ENCODE results near the gene PAPPA2.

Gene PAPPA2

DNA sequence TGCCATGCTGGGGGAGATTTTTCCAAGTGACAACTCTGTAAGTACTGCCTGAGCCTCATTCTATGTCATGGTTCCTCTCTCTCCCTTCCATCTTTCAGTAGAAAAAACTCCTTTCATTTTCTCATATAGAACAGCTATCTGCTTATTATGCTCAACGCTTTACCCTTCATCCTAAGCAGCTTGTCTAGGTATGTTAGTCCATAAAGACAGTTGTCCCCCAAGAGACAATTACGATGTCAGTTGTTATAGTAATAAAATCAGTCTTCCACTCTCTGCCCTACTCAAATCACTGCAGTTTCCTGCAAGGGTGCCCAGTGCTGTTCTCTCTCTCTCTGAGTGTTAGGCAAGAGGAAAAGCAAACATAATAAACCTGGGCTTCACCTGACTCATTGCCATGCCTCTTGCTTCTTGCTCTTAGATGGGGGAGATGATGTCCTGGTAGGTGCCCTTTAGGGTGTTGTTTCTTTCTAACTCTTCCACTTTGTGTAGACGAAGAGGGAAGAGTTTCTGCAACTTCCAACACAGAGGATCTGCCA is 59.4 kb downstream of the PAPPA2 start:
- ATAC-seq (replicated peaks) (no peak), DNase-seq (no peak)
- no peak overlapping the region for H3K4me3 Mint-ChIP-seq
- H3K27ac Mint-ChIP-seq: no peak overlapping the region
- no peaks in the 10 kb centered on the region for H3K4me1 Mint-ChIP-seq
- no peaks in the 10 kb centered on the region for H3K36me3 Mint-ChIP-seq
- H3K27me3 Mint-ChIP-seq: peaks cover 4% of the 10 kb centered on the region in 2 donors
- H3K9me3 Mint-ChIP-seq: peaks cover 0 to 3% of the 10 kb centered on the region in 2 donors

- DNase-seq: no peak
- H3K27me3 Mint-ChIP-seq: peaks cover 0 to 3% of the 10 kb centered on the region in 2 donors
- no peaks in the 10 kb centered on the region for H3K36me3 Mint-ChIP-seq
- peaks cover 0 to 2% of the 10 kb centered on the region in 2 donors for H3K9me3 Mint-ChIP-seq
- no peak overlapping the region for H3K4me3 Mint-ChIP-seq
- no peak for ATAC-seq (replicated peaks)
- no peak overlapping the region for H3K27ac Mint-ChIP-seq
- H3K4me1 Mint-ChIP-seq: no peaks in the 10 kb centered on the region
Measured at GRCh38 chr1:176529395-176530090, 66.6 kb downstream of the PAPPA2 start.

DNA sequence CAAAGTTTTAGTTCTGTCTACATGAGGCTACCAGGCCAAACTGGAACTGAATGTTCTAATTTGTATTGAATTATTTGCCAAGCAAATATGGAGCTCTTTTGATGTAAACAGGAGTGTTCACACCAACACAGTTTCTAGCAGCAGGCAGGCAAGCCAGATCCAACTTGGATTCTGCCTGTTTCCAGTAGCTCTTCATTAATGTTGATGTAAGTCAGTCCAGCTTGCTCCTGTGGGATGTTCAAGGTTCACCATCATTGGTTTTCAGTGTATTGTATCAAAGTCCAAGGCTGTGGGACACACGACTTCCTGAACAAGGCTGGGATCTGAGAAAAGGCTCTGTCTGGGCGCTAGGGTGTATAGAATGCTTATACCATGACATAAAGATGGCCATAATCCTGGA is 68.1 kb downstream of the PAPPA2 start:
- Mint-ChIP-seq H3K27ac (no peak overlapping the region), H3K4me1 (no peaks in the 10 kb centered on the region), H3K36me3 (no peaks in the 10 kb centered on the region), H3K9me3 (peaks cover 3% of the 10 kb centered on the region in 2 donors), H3K4me3 (no peak overlapping the region), H3K27me3 (peaks cover 3 to 4% of the 10 kb centered on the region in 2 donors)
- no peak for ATAC-seq (replicated peaks)
- DNase-seq: no peak

- H3K27ac Mint-ChIP-seq: no peak overlapping the region
Measured at GRCh38 chr1:176531921-176532897, 69.2 kb downstream of the PAPPA2 start.

GRCh38 chr1:176533020-176533419 is 70.0 kb downstream of the PAPPA2 start:
- Mint-ChIP-seq H3K4me3 (no peak overlapping the region), H3K27ac (no peak overlapping the region), H3K4me1 (no peaks in the 10 kb centered on the region), H3K9me3 (peaks cover 3% of the 10 kb centered on the region in 2 donors), H3K27me3 (peaks cover 3 to 4% of the 10 kb centered on the region in 2 donors), H3K36me3 (no peaks in the 10 kb centered on the region)
- no peak for ATAC-seq (replicated peaks)
- no peak for DNase-seq

More at GRCh38 chr1:176531921-176532897, 69.2 kb downstream of the PAPPA2 start:
- H3K4me3 Mint-ChIP-seq: no peak overlapping the region
- DNase-seq (no peak), ATAC-seq (replicated peaks) (no peak)
- no peaks in the 10 kb centered on the region for H3K4me1 Mint-ChIP-seq
- H3K36me3 Mint-ChIP-seq: no peaks in the 10 kb centered on the region
- H3K9me3 Mint-ChIP-seq: peaks cover 3% of the 10 kb centered on the region in 2 donors
- H3K27me3 Mint-ChIP-seq: peaks cover 3 to 4% of the 10 kb centered on the region in 2 donors

DNA sequence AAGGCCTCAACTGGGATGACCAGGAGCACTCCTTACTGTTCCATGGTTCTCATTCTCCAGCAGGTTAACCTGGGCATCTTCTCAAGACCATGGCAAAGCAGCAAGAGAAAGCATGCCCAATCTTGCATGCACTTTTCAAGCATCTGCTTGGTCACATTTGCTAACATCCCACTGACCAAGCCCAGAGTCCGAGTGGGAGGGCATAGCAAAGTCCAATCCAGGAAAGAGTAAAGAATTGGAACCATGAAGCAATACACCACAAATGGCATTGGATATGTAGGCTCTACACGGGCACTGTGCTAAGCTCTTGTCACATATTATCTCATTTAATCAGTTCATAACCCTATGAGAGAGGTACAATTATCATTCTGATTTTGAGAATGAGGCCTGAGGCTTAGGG is 73.6 kb downstream of the PAPPA2 start:
- no peak for DNase-seq
- Mint-ChIP-seq H3K4me1 (no peaks in the 10 kb centered on the region), H3K27me3 (peaks cover 3 to 4% of the 10 kb centered on the region in 2 donors), H3K4me3 (no peak overlapping the region), H3K9me3 (peaks cover 2 to 3% of the 10 kb centered on the region in 2 donors), H3K27ac (no peak overlapping the region), H3K36me3 (no peaks in the 10 kb centered on the region)
- no peak for ATAC-seq (replicated peaks)

DNA sequence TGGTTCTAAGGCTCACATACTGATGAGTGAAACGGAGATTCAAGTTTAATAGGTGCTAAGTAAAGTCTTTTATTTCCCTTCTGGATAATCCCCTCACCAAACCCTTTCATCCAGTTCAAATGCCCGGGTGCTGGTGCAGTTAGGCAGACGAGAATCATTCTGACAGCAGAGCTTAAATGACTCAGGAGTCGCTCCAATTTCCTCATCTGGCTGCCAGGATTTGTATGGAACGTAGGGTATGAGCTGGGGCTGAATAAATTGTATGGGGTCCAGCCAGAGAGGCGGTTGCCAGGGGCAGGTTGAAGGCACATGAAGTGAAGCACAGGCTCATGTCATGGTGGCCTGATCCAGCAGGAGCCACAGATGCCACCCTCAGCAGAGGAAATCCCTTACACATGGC is 76.0 kb downstream of the PAPPA2 start:
- Mint-ChIP-seq H3K9me3 (peaks cover 2 to 6% of the 10 kb centered on the region in 2 donors), H3K27me3 (peaks cover 0 to 4% of the 10 kb centered on the region in 2 donors), H3K36me3 (no peaks in the 10 kb centered on the region), H3K4me3 (no peak overlapping the region), H3K4me1 (no peaks in the 10 kb centered on the region), H3K27ac (no peak overlapping the region)
- no peak for DNase-seq
- ATAC-seq (replicated peaks): no peak

- Mint-ChIP-seq H3K4me1 (no peaks in the 10 kb centered on the region), H3K4me3 (no peak overlapping the region), H3K27ac (no peak overlapping the region), H3K9me3 (peaks cover 0 to 3% of the 10 kb centered on the region in 2 donors), H3K36me3 (no peaks in the 10 kb centered on the region), H3K27me3 (no peaks in the 10 kb centered on the region)
- ATAC-seq (replicated peaks) (no peak), DNase-seq (no peak)
Measured at GRCh38 chr1:176540428-176540827, 77.5 kb downstream of the PAPPA2 start.

- no peak overlapping the region for H3K4me3 Mint-ChIP-seq
- H3K4me1 Mint-ChIP-seq: no peaks in the 10 kb centered on the region
- no peak overlapping the region for H3K27ac Mint-ChIP-seq
- H3K9me3 Mint-ChIP-seq: peaks cover 0 to 3% of the 10 kb centered on the region in 2 donors
- DNase-seq: no peak
- no peak for ATAC-seq (replicated peaks)
- no peaks in the 10 kb centered on the region for H3K27me3 Mint-ChIP-seq
- no peaks in the 10 kb centered on the region for H3K36me3 Mint-ChIP-seq
Measured at GRCh38 chr1:176541663-176542062, 78.7 kb downstream of the PAPPA2 start.

GRCh38 chr1:176542352-176542751 is 79.4 kb downstream of the PAPPA2 start:
- Mint-ChIP-seq H3K4me3 (no peak overlapping the region), H3K9me3 (peaks cover 0 to 3% of the 10 kb centered on the region in 2 donors), H3K36me3 (no peaks in the 10 kb centered on the region), H3K27me3 (peaks cover 0 to 2% of the 10 kb centered on the region in 2 donors), H3K4me1 (no peaks in the 10 kb centered on the region), H3K27ac (no peak overlapping the region)
- no peak for ATAC-seq (replicated peaks)
- no peak for DNase-seq

DNA sequence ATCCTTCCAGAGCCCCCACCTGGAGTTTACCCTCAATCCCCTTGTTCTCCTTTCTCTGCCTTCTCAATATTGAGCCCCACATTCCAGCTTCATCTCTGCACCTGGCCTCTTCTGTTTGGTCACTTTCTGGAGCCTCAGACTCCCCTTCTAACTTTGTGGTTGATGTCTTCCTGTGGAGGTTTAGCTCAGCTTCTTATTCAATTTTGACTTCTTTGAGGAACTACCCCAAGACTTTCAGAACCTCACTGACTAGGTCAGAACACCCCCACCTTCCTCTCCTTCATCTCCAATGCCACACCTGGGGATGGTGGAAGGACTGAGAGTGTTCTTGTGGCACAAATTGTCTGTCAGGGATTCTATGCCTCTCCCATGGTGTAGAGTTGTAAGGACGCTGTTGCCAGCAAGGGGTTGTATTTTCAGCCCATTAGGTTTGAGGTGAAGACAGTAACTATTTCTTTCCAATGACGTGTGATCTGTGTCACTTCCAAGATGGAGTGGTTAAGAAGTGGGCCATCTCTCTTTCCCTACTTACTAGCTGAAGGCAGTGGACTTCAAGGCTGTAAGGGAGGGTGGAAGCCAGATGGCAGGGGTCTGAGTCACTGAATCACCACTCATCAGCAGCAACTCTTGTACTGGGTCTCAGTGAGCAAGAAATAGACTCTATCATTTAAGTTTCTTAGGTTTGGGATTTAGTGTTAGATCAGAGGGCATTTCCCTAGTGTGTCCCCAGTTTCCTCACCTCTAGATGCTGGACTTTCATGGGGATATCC is 80.6 kb downstream of the PAPPA2 start:
- Mint-ChIP-seq H3K4me1 (no peaks in the 10 kb centered on the region), H3K36me3 (no peaks in the 10 kb centered on the region), H3K27ac (no peak overlapping the region), H3K9me3 (peaks cover 0 to 6% of the 10 kb centered on the region in 2 donors), H3K27me3 (peaks cover 6 to 8% of the 10 kb centered on the region in 2 donors), H3K4me3 (no peak overlapping the region)
- ATAC-seq (replicated peaks): no peak
- DNase-seq: no peak

DNA sequence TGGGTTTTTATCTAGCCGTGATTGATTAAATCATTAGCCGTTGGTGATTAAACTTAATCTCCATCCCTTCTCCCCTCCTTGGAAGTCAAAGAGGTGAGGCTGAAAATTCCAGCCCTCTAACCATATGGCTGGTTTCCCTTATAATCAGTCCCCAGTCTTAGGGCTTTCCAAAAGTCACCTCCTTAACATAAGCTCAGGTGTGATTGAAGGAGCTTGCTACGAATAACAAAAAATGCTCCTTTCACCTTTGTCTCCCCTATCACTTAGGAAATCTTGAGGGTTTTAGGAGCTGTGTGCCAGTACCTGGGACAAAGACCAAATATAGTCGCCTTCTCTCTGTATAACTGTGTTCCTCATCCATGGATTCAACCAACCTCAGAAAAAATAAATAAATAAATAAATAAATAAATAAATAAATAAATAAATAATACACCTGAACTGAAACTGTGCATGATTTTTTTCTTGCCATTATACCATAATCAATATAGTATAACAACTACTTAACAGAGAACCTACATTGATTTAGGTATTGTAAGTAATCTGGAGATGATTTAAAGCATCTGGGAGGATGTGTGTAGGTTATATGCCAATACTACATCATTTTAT is 82.2 kb downstream of the PAPPA2 start:
- Mint-ChIP-seq H3K27me3 (peaks cover 6 to 8% of the 10 kb centered on the region in 2 donors), H3K9me3 (peaks cover 0 to 6% of the 10 kb centered on the region in 2 donors), H3K4me3 (no peak overlapping the region), H3K36me3 (no peaks in the 10 kb centered on the region), H3K27ac (no peak overlapping the region), H3K4me1 (no peaks in the 10 kb centered on the region)
- ATAC-seq (replicated peaks) (no peak), DNase-seq (no peak)

- ATAC-seq (replicated peaks) (no peak), DNase-seq (no peak)
- peaks cover 14% of the 10 kb centered on the region in 2 donors for H3K27me3 Mint-ChIP-seq
- H3K4me1 Mint-ChIP-seq: no peaks in the 10 kb centered on the region
- H3K27ac Mint-ChIP-seq: no peak overlapping the region
- no peak overlapping the region for H3K4me3 Mint-ChIP-seq
- H3K36me3 Mint-ChIP-seq: no peaks in the 10 kb centered on the region
- peaks cover 0 to 6% of the 10 kb centered on the region in 2 donors for H3K9me3 Mint-ChIP-seq
Measured at GRCh38 chr1:176546825-176547224, 83.8 kb downstream of the PAPPA2 start.
